Psoas muscle (tissue), 8 donors: ENCODE measurements around the gene MEF2C. TPM values are rescaled to one million over a fixed set of nuclear protein-coding genes. Genes with fewer than 3 reads are reported as not detected.

Experiments used
- ATAC-seq, 4 donors: fragments of 200-7000 bp; cut with Tn5 transposase; one replicate each; pipeline ENCODE4 v1.9.1; 2020; ENCODE audit warnings: moderate library complexity in 3 of 4, mild to moderate bottlenecking in 2 of 4
- DNase-seq, 2 donors: peaks; one replicate each; pipeline ENCODE4 v3.0.0-alpha.2; 2020
- H3K27ac ChIP-seq: fragments of 200-600 bp; one replicate; pipeline ENCODE4 v1.8.0; 2022
- H3K27me3 ChIP-seq, 3 donors: fragments of 200-600 bp in 1 of 3; one replicate each; pipeline versions ENCODE4 v1.6.1 to v1.8.0; 2013 to 2022; ENCODE audit warnings: low read length in 2 of 3, mild to moderate bottlenecking in 2 of 3, moderate library complexity in 1 of 3; ENCODE audit not compliant: insufficient read depth in 3 of 3
- H3K36me3 ChIP-seq, 2 donors: fragments of 200-600 bp in 1 of 2; one replicate each; pipeline versions ENCODE4 v1.6.1 to v1.8.0; 2013 to 2022; ENCODE audit warnings: low read depth in 1 of 2, mild to moderate bottlenecking in 1 of 2, moderate library complexity in 1 of 2; ENCODE audit not compliant: insufficient read depth in 1 of 2
- H3K4me1 ChIP-seq: fragments of 200-600 bp; one replicate; pipeline ENCODE4 v1.8.0; 2022
- H3K4me3 ChIP-seq: fragments of 200-600 bp; one replicate; pipeline ENCODE4 v1.8.0; 2022; ENCODE audit warnings: mild to moderate bottlenecking
- H3K9me3 ChIP-seq: fragments of 200-600 bp; one replicate; pipeline ENCODE4 v1.8.0; 2022
- WGBS, 3 donors: extraction: QIAGEN DNeasy Blood & Tissue Kit; methylation state at CpG; one replicate each; pipeline versions ENCODE4 v1.1.6 to v1.1.7; 2013; 5-methylcytosine and 5-hydroxymethylcytosine counted together
- intact Hi-C, 2 donors: fragments of 100-400 bp; cut with DNase I; formaldehyde crosslinking; loops; one replicate each; pipeline versions ENCODE4 v1.11.0 to v1.14.2; 2022
- polyA plus RNA-seq, 3 donors: library from polyadenylated mRNA; stranded (reverse); fragments of 200-250 nt; gene quantifications; one replicate each; pipeline ENCODE4 v1.2.3, GENCODE V29; 2013
- total RNA-seq, 4 donors: library from RNA; stranded (reverse); fragmentation: NEBNext Ultra II Directional in 2 of 4; extraction: Animal tissue kit (Norgen Biotek cat#: 25700) in 2 of 4; gene quantifications; one replicate each; pipeline versions ENCODE4 v1.2.1 to v1.2.4, GENCODE V29; 2021 to 2023
- TF ChIP-seq, protein P1 (sequence below): fragments of 200-600 bp; IDR thresholded peaks from one replicate; pipeline ENCODE4 v1.8.0; 2022; ENCODE audit warnings: antibody characterized with exemption
- donor health status: healthy with polysubstance abuse.
- donor health status: DM: no; HTN: no; CAD: no; lungs with moderate emphysema.
- donor health status: Bipolar disorder and iron deficiency.
- donor health status: healthy.
- donor health status: DM: yes; HTN: yes; CAD: no.
- donor health status: DM: no; HTN: no; CAD: no.
- donor health status: DM: no; HTN: no; CAD: no.
- donor health status: DM: yes; HTN: yes; CAD: no.

The MEF2C gene
- total and polyA plus RNA-seq, 7 donors = 9.3 to 530 (median 148) TPM

DNA sequence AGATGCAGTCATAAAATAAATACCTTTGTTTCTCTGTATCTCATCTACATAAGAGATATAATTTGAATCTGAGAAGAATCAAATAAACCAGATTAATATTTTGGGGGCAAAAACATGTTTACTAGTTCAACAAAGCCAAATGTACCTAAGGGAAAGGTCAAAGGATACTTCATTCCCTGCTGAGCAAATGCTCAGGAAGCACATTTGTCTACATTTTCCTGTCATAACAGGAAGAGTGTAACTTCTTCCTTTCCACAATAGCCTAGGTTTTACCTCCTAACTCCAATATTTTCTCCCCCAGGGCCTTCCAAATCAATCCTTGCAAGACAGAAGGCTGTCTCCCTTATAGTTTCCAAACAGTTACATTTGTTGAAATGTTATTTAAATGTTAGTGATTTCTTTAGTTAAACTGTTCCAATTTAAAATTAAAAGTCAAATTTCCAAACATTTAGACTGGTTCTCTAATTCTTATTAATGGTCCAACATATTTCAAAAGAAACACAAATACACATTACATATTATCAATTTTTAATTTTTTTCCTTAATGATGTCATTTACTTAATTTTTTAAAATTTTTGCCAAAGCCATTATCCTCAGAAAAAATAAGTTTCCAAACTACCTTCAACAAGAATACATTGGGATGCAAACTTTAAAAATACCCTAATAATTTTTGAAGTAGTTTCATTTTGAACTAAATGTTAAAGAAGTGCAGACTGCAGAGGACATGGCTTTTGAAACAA, 67.8 kb downstream of the MEF2C start:
- ATAC-seq (no peak), DNase-seq (no peak)
- H3K9me3 ChIP-seq = no peaks in the 10 kb centered on the region
- H3K4me1 ChIP-seq = peaks cover 74% of the 10 kb centered on the region
- no peaks in the 10 kb centered on the region for H3K27me3 ChIP-seq
- no peak overlapping the region for H3K4me3 ChIP-seq
- TF ChIP-seq, protein P1, sequence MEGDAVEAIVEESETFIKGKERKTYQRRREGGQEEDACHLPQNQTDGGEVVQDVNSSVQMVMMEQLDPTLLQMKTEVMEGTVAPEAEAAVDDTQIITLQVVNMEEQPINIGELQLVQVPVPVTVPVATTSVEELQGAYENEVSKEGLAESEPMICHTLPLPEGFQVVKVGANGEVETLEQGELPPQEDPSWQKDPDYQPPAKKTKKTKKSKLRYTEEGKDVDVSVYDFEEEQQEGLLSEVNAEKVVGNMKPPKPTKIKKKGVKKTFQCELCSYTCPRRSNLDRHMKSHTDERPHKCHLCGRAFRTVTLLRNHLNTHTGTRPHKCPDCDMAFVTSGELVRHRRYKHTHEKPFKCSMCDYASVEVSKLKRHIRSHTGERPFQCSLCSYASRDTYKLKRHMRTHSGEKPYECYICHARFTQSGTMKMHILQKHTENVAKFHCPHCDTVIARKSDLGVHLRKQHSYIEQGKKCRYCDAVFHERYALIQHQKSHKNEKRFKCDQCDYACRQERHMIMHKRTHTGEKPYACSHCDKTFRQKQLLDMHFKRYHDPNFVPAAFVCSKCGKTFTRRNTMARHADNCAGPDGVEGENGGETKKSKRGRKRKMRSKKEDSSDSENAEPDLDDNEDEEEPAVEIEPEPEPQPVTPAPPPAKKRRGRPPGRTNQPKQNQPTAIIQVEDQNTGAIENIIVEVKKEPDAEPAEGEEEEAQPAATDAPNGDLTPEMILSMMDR = no peak
- H3K36me3 ChIP-seq = peaks cover 0 to 6% of the 10 kb centered on the region in 2 donors
- peak overlapping the region; percentile 72 for H3K27ac ChIP-seq
- intact Hi-C loops = no loop called here

GRCh38 chr5:88813805-88814575, 69.0 kb downstream of the MEF2C start:
- Histone ChIP-seq H3K27ac (peak overlapping the region; percentile 72), H3K36me3 (peaks cover 0 to 6% of the 10 kb centered on the region in 2 donors), H3K9me3 (no peaks in the 10 kb centered on the region), H3K4me3 (no peak overlapping the region), H3K27me3 (no peaks in the 10 kb centered on the region), H3K4me1 (peaks cover 69% of the 10 kb centered on the region)
- 67 to 76% (median 70%) methylated on average over 17 of the region's 17 CpGs for WGBS, 3 donors
- ATAC-seq (peak in 2 of 4 donors; percentile 41 to 48), DNase-seq (no peak)
- intact Hi-C loops = no loop called here
- TF ChIP-seq, protein P1 = no peak

- peak in 2 of 4 donors; percentile 54 to 63 for ATAC-seq
- intact Hi-C loops = no loop called here
These were observed 69.7 kb downstream of the MEF2C start for GRCh38 chr5:88813244-88813643.

GRCh38 chr5:88808153-88808552, 74.8 kb downstream of the MEF2C start:
- WGBS, 3 donors = 91 to 95% (median 92%) methylated on average over 2 of the region's 2 CpGs
- intact Hi-C loops = no loop called here
- Histone ChIP-seq H3K36me3 (peaks cover 0 to 26% of the 10 kb centered on the region in 2 donors), H3K27me3 (no peaks in the 10 kb centered on the region), H3K4me3 (no peak overlapping the region), H3K4me1 (peaks cover 20% of the 10 kb centered on the region), H3K9me3 (no peaks in the 10 kb centered on the region), H3K27ac (no peak overlapping the region)
- no peak for DNase-seq
- TF ChIP-seq, protein P1 = no peak
- ATAC-seq = no peak

More at GRCh38 chr5:88813244-88813643, 69.7 kb downstream of the MEF2C start:
- TF ChIP-seq, protein P1 = no peak
- Histone ChIP-seq H3K27ac (peak overlapping the region; percentile 72), H3K9me3 (no peaks in the 10 kb centered on the region), H3K36me3 (peaks cover 0 to 6% of the 10 kb centered on the region in 2 donors), H3K27me3 (no peaks in the 10 kb centered on the region), H3K4me3 (no peak overlapping the region), H3K4me1 (peaks cover 62% of the 10 kb centered on the region)
- 28 to 69% (median 50%) methylated on average over 1 of the region's 1 CpG for WGBS, 3 donors
- DNase-seq = no peak
